Measurements from ENCODE around the gene TCF12. TPM values are rescaled to one million over a fixed set of nuclear protein-coding genes. Genes with fewer than 3 reads are reported as not detected.

The TCF12 gene
- total and polyA plus RNA-seq, 8 donors = 7.7 to 67.4 (median 27.3) TPM

DNA sequence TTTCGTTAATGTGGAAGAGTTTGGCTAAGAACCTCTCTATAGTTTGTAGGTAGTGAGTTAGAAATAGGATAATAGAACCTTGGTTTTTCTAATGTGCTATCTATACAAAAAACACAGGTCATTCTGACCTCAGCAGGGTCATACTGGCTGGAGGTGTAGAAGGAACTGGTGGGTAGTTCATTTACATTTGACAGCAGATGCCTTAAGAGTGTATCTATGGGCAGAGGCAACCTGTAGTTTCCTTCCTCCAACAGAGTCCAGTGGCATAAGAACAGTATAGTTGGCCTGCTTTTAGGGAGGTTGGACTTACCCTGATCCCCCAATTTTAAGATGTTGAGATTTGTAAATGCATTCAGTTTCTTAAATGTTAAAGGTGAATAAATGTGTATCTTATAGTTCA lies 152.2 kb downstream of the TCF12 start:
- FAIRE-seq (no peak), ATAC-seq (no peak), DNase-seq (no peak)
- no peak overlapping the region for H3K27ac ChIP-seq
- no peak overlapping the region for H3K4me3 ChIP-seq
- no peaks in the 10 kb centered on the region for H3K9me3 ChIP-seq
- no peak for TF ChIP-seq CTCF (IDR thresholded peaks at IDR 0.05)
- no peaks in the 10 kb centered on the region for H3K36me3 ChIP-seq
- WGBS, 2 donors = 88 to 89% methylated on average over 1 of the region's 1 CpG
- intact Hi-C loops (cut with DNase I) = no loop called here
- no peaks in the 10 kb centered on the region for H3K27me3 ChIP-seq
- peaks cover 0 to 5% (median 0%) of the 10 kb centered on the region in 3 donors for H3K4me1 ChIP-seq

DNA sequence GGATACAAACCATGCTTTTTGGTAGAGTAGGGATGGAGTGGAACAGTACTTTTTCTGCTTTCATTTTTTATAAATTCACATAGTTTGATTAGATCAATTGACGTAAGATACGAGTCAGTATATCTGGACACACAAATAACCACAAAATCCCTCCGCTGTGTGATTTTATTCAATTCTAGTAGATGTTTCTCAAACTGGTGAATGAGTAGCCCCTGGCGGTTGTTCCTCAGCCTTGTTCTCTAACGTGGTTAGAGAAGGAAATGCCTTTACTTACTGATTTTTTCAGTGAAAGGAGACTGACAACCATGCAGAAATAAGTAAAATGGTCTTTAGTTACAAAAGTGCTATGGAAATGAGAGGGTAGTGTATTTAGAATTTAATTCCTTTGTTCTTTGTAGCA lies 161.0 kb downstream of the TCF12 start:
- H3K4me3 ChIP-seq = no peak overlapping the region
- FAIRE-seq (no peak), ATAC-seq (no peak), DNase-seq (no peak)
- no peaks in the 10 kb centered on the region for H3K27me3 ChIP-seq
- H3K4me1 ChIP-seq = peaks cover 9 to 12% (median 11%) of the 10 kb centered on the region in 3 donors
- H3K9me3 ChIP-seq = no peaks in the 10 kb centered on the region
- no peak overlapping the region for H3K27ac ChIP-seq
- intact Hi-C loops (cut with DNase I) = no loop called here
- H3K36me3 ChIP-seq = no peaks in the 10 kb centered on the region
- 79 to 81% methylated on average over 5 of the region's 5 CpGs for WGBS, 2 donors
- no peak for TF ChIP-seq CTCF (IDR thresholded peaks at IDR 0.05)

DNA sequence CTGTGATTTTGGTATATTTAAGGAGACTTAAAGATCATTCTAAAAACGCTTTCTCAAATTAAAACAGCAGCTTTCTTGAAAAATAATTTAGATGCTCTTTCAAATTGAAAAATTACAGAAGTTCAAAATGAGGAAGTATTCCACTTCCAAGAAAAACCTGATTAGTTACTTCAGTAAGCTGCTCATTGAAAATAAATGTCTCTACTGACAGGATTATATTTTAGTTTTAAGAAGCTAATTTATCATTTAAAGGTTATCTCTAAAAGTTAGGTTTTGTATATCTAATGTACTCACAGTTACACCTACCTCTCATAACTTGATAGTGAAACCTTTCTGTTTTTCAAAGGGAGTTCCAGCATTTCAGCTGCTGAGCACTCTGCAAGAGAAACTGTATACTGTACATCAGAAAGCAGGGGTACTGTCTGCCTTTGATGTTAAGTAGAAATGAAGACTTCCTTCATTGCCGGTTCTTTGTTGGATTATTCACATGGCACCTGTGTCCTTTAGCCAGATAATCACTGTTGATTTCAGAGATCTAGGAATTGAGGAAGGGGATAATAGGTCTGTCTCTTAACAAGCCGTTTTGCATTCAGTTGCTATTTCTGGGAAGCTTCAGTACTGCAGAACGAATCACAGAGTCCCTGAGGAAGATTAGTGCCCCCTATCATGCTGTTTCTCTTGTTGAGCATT lies 161.6 kb downstream of the TCF12 start:
- TF ChIP-seq CTCF (IDR thresholded peaks at IDR 0.05) = no peak
- Histone ChIP-seq H3K4me1 (peaks cover 9 to 12% (median 12%) of the 10 kb centered on the region in 3 donors), H3K9me3 (no peaks in the 10 kb centered on the region), H3K4me3 (no peak overlapping the region), H3K27me3 (no peaks in the 10 kb centered on the region), H3K27ac (no peak overlapping the region), H3K36me3 (no peaks in the 10 kb centered on the region)
- ATAC-seq (no peak), DNase-seq (no peak), FAIRE-seq (no peak)
- intact Hi-C loops (cut with DNase I) = no loop called here
- 56 to 69% methylated on average over 4 of the region's 4 CpGs for WGBS, 2 donors

GRCh38 chr15:57082054-57082728 lies 163.7 kb downstream of the TCF12 start:
- ATAC-seq (peak; percentile 53 to 76 (median 66)), FAIRE-seq (no peak), DNase-seq (no peak)
- H3K9me3 ChIP-seq = no peaks in the 10 kb centered on the region
- H3K27ac ChIP-seq = no peak overlapping the region
- no peak overlapping the region for H3K4me3 ChIP-seq
- 27 to 36% methylated on average over 3 of the region's 3 CpGs for WGBS, 2 donors
- no peaks in the 10 kb centered on the region for H3K36me3 ChIP-seq
- H3K27me3 ChIP-seq = no peaks in the 10 kb centered on the region
- TF ChIP-seq CTCF (IDR thresholded peaks at IDR 0.05) = no peak
- intact Hi-C loops (cut with DNase I) = no loop called here
- H3K4me1 ChIP-seq = peaks cover 9 to 14% (median 12%) of the 10 kb centered on the region in 3 donors

DNA sequence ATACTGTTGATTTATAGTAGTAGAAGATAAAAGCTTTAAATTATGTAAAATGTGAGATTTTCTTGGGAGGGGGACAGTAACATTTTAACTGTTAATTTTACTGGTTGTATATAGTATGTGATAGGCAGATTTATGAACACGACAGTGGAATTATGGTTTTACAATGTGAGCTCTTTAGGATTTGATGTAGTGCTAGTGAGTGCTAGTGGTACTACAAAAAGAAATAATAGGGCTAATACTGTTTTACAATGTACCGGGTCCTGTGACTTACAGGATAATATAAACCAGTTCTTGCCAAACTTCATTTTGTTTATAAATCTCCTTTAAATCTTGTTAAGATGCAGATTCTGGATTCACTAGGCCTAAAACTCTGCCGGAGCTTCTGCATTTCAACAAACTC lies 165.7 kb downstream of the TCF12 start:
- 62 to 63% methylated on average over 3 of the region's 3 CpGs for WGBS, 2 donors
- FAIRE-seq = no peak
- Histone ChIP-seq H3K27ac (no peak overlapping the region), H3K36me3 (no peaks in the 10 kb centered on the region), H3K27me3 (no peaks in the 10 kb centered on the region), H3K4me1 (peaks cover 9 to 14% (median 12%) of the 10 kb centered on the region in 3 donors), H3K9me3 (no peaks in the 10 kb centered on the region), H3K4me3 (no peak overlapping the region)
- ATAC-seq = no peak
- DNase-seq = no peak
- intact Hi-C loops (cut with DNase I) = no loop called here
- no peak for TF ChIP-seq CTCF (IDR thresholded peaks at IDR 0.05)

Measured in pancreas (tissue), 10 donors.